IMR-90 (cell line): Measurements from ENCODE around the gene AGTPBP1. TPM values are rescaled to one million over a fixed set of nuclear protein-coding genes. Genes with fewer than 3 reads are reported as not detected.

Experiments
- ATAC-seq: fragments of 200-7000 bp; cut with Tn5 transposase; 2 replicates; pipeline ENCODE4 v1.9.1; 2020; ENCODE audit warnings: low read depth, mild to moderate bottlenecking, moderate library complexity
- BruUV-seq: library from RNA; stranded (reverse); fragments of 400-500 nt; replicated peaks from 2 replicates; lab custom pipeline; 2021; lab: Mats Ljungman, UMichigan
- CTCF ChIA-PET: fragments of 300-600 bp; formaldehyde crosslinking; extraction: SDS; loops from one replicate; lab custom pipeline; 2021; ENCODE audit warnings: antibody characterized with exemption; lab: Yijun Ruan, JAX
- POLR2A ChIA-PET: fragments of 300-600 bp; sonication (Branson Sonifier 250); formaldehyde crosslinking; loops from one replicate; lab custom pipeline; 2022; ENCODE audit warnings: antibody characterized with exemption; ENCODE audit not compliant: unreplicated experiment; lab: Charles Lee
- DNase-seq: peaks from one replicate; pipeline ENCODE4 v3.0.0; 2013
- H2AFZ ChIP-seq: replicated peaks from 2 replicates; pipeline ENCODE3; 2013; ENCODE audit warnings: low read length, mild to moderate bottlenecking; ENCODE audit not compliant: poor library complexity
- H2AK5ac ChIP-seq: 2 replicates; pipeline ENCODE4 v1.6.1; 2013; ENCODE audit warnings: low read depth, low read length, inconsistent platforms
- H2AK9ac ChIP-seq: replicated peaks from 2 replicates; pipeline ENCODE3; 2013; ENCODE audit warnings: mild to moderate bottlenecking, low read depth, low read length, moderate library complexity; ENCODE audit not compliant: poor library complexity
- H2BK120ac ChIP-seq: 2 replicates; pipeline ENCODE4 v1.6.1; 2013; ENCODE audit warnings: low read depth, low read length, inconsistent platforms
- H2BK15ac ChIP-seq: 3 replicates; pipeline ENCODE4 v1.6.1; 2013; ENCODE audit warnings: low read depth, low read length, inconsistent platforms
- H2BK20ac ChIP-seq: 2 replicates; pipeline ENCODE4 v1.6.1; 2013; ENCODE audit warnings: low read depth, mild to moderate bottlenecking, inconsistent platforms, low read length, moderate library complexity
- H2BK5ac ChIP-seq: 2 replicates; pipeline ENCODE4 v1.6.1; 2013; ENCODE audit warnings: mild to moderate bottlenecking, low read depth, low read length, inconsistent platforms; ENCODE audit not compliant: poor library complexity, severe bottlenecking
- H3K14ac ChIP-seq: replicated peaks from 2 replicates; pipeline ENCODE4 v1.6.1; 2013; ENCODE audit warnings: low read depth, low read length, inconsistent platforms
- H3K18ac ChIP-seq: 2 replicates; pipeline ENCODE4 v1.6.1; 2013; ENCODE audit warnings: low read depth, low read length, control low read depth
- H3K23ac ChIP-seq: 2 replicates; pipeline ENCODE4 v1.6.1; 2013; ENCODE audit warnings: low read depth, low read length, inconsistent platforms
- H3K27ac ChIP-seq: 2 replicates; pipeline ENCODE4 v1.5.1; 2013; ENCODE audit warnings: mild to moderate bottlenecking, control low read depth, low read length; ENCODE audit not compliant: insufficient read depth
- H3K27me3 ChIP-seq: 2 replicates; pipeline ENCODE4 v1.6.1; 2013; ENCODE audit warnings: low read length; ENCODE audit not compliant: control insufficient read depth, insufficient read depth
- H3K36me3 ChIP-seq: 2 replicates; pipeline ENCODE4 v1.6.1; 2013; ENCODE audit warnings: low read length, mixed read lengths; ENCODE audit not compliant: control insufficient read depth, insufficient read depth
- H3K4ac ChIP-seq: 2 replicates; pipeline ENCODE4 v1.6.1; 2013; ENCODE audit warnings: low read depth, low read length, inconsistent platforms
- H3K4me1 ChIP-seq: 2 replicates; pipeline ENCODE4 v1.6.1; 2013; ENCODE audit warnings: low read length, mixed read lengths; ENCODE audit not compliant: control insufficient read depth, insufficient read depth
- H3K4me2 ChIP-seq: 2 replicates; pipeline ENCODE4 v1.6.1; 2013; ENCODE audit warnings: low read depth, mild to moderate bottlenecking, control low read depth, low read length, moderate library complexity
- H3K4me3 ChIP-seq: 2 replicates; pipeline ENCODE4 v1.5.1; 2013; ENCODE audit warnings: low read depth, mild to moderate bottlenecking, control low read depth, low read length, moderate library complexity; ENCODE audit not compliant: insufficient read depth
- H3K56ac ChIP-seq: 2 replicates; pipeline ENCODE4 v1.6.1; 2013; ENCODE audit warnings: low read length, inconsistent platforms; ENCODE audit not compliant: insufficient read depth; ENCODE audit errors: extremely low read depth
- H3K79me1 ChIP-seq, 2 experiments: 2 replicates each; pipeline ENCODE4 v1.6.1; 2013; ENCODE audit warnings: low read length in 2 of 2, inconsistent platforms in 1 of 2, low read depth in 1 of 2
- H3K9ac ChIP-seq: 2 replicates; pipeline ENCODE4 v1.6.1; 2013; ENCODE audit warnings: low read depth, low read length, control low read depth
- H3K9me1 ChIP-seq: 2 replicates; pipeline ENCODE4 v1.6.1; 2013; ENCODE audit warnings: low read length, inconsistent platforms; ENCODE audit not compliant: insufficient read depth
- H3K9me3 ChIP-seq: 2 replicates; pipeline ENCODE4 v1.6.1; 2013; ENCODE audit warnings: low read length; ENCODE audit not compliant: control insufficient read depth, insufficient read depth
- H4K20me1 ChIP-seq: 2 replicates; pipeline ENCODE4 v1.6.1; 2013; ENCODE audit warnings: low read length, inconsistent platforms; ENCODE audit not compliant: insufficient read depth
- H4K5ac ChIP-seq: 2 replicates; pipeline ENCODE4 v1.6.1; 2013; ENCODE audit warnings: mild to moderate bottlenecking, low read depth, low read length, control low read depth
- H4K8ac ChIP-seq, 2 experiments: 2 replicates each; pipeline ENCODE4 v1.6.1; 2013; ENCODE audit warnings: low read depth in 2 of 2, low read length in 2 of 2, control low read depth in 1 of 2, inconsistent platforms in 1 of 2
- H4K91ac ChIP-seq: 2 replicates; pipeline ENCODE4 v1.6.1; 2013; ENCODE audit warnings: low read depth, low read length, inconsistent platforms; ENCODE audit not compliant: insufficient read depth
- CEBPB ChIP-seq: IDR thresholded peaks from 2 replicates; pipeline ENCODE4 v1.6.1; 2012; ENCODE audit warnings: low read depth, low read length, improper control_type of control experiment
- CHD1 ChIP-seq: IDR thresholded peaks from 2 replicates; pipeline ENCODE4 v1.6.1; 2012; ENCODE audit warnings: low read depth, low read length, improper control_type of control experiment
- FOS ChIP-seq: fragments of 150-350 bp; IDR thresholded peaks from 2 replicates; pipeline ENCODE4 v1.6.1; 2016; ENCODE audit warnings: low read depth, low read length
- MAFK ChIP-seq: IDR thresholded peaks from 2 replicates; pipeline ENCODE4 v1.6.1; 2012; ENCODE audit warnings: low read depth, low read length, improper control_type of control experiment
- MAZ ChIP-seq: IDR thresholded peaks from 2 replicates; pipeline ENCODE4 v1.6.1; 2012; ENCODE audit warnings: low read depth, mild to moderate bottlenecking, low read length, improper control_type of control experiment, moderate library complexity, borderline replicate concordance
- POLR2A ChIP-seq: IDR thresholded peaks from 2 replicates; pipeline ENCODE4 v1.6.1; 2012; ENCODE audit warnings: mild to moderate bottlenecking, low read depth, low read length
- RAD21 ChIP-seq: IDR thresholded peaks from 2 replicates; pipeline ENCODE4 v1.6.1; 2012; ENCODE audit warnings: low read length, improper control_type of control experiment
- RCOR1 ChIP-seq: IDR thresholded peaks from 2 replicates; pipeline ENCODE4 v1.6.1; 2012; ENCODE audit warnings: mild to moderate bottlenecking, low read length, improper control_type of control experiment; ENCODE audit not compliant: insufficient replicate concordance
- RFX5 ChIP-seq: IDR thresholded peaks from 2 replicates; pipeline ENCODE4 v1.8.0; 2012; ENCODE audit warnings: low read depth, mild to moderate bottlenecking, low read length, moderate library complexity
- SMC3 ChIP-seq: fragments of 150-350 bp; IDR thresholded peaks from 2 replicates; pipeline ENCODE4 v1.6.1; 2016; ENCODE audit warnings: low read depth, mild to moderate bottlenecking, antibody characterized with exemption, low read length, moderate library complexity
- USF2 ChIP-seq: fragments of 150-350 bp; IDR thresholded peaks from 2 replicates; pipeline ENCODE4 v1.6.1; 2017; ENCODE audit warnings: mild to moderate bottlenecking, antibody characterized with exemption, low read length, low read depth
- WGBS, 2 experiments: methylation state at CpG; one replicate each; pipeline versions ENCODE4 v1.1.5 to v1.1.7; 2013; ENCODE audit warnings: missing lambda C conversion rate in 2 of 2; ENCODE audit not compliant: insufficient read length in 1 of 2; ENCODE audit errors: extremely low coverage in 2 of 2; 5-methylcytosine and 5-hydroxymethylcytosine counted together
- dilution Hi-C: fragments of 300-500 bp; cut with HindIII; formaldehyde crosslinking; loops from one replicate; pipeline ENCODE4 v1.14.3; 2018; ENCODE audit warnings: low sequenced_read_pairs; ENCODE audit not compliant: unreplicated experiment
- in situ Hi-C: fragments of 300-500 bp; cut with MboI; formaldehyde crosslinking; loops from 3 replicates; pipeline ENCODE4 v1.14.3; 2019; ENCODE audit warnings: low sequenced_read_pairs, inconsistent platforms, mixed read lengths
- intact Hi-C: fragments of 100-400 bp; cut with micrococcal nuclease; formaldehyde crosslinking; loops from 2 replicates; pipeline ENCODE4 v1.10.0; 2022
- polyA plus RNA-seq, 3 experiments: library from polyadenylated mRNA; depleted of rRNA; stranded (reverse); fragments of >200 nt; gene quantifications; 2 replicates each; pipeline ENCODE4 v1.2.3, GENCODE V29; 2012; ENCODE audit warnings: low replicate concordance in 1 of 3
- total RNA-seq: library from RNA; depleted of rRNA; stranded (reverse); fragments of >200 nt; gene quantifications from 2 replicates; pipeline ENCODE4 v1.2.3, GENCODE V29; 2012
- TF ChIP-seq, protein P1 (sequence below): conservative IDR thresholded peaks from 2 replicates; pipeline ENCODE4 v1.5.1; 2012; ENCODE audit warnings: mild to moderate bottlenecking, low read depth, low read length, improper control_type of control experiment

Gene AGTPBP1
- total and polyA plus RNA-seq, 2 of the 4 experiments (the other 2 are of a cell fraction): 3.3 to 9.0 TPM

DNA sequence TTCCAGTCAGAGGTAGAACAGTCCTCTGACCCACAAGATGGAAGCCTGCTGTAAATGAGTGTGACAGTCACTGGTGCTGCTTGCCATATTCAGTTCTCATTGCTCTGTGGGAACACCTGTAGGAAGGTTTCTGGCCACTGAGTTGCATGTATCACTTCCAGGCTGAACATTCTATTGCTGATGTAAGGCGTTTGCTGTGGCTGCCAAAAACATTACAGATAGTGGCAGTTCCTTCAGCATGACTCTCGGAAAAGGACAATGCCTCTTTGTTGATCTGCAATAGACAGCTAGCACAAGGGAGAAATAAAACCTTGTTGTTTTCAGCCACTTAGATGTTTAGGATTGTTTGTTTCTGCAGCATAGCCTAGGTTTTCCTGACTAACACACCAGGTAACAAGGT is 217.2 kb downstream of the AGTPBP1 start:
- Histone ChIP-seq H3K18ac (no peak overlapping the region), H2AK5ac (no peak overlapping the region), H2BK15ac (no peak overlapping the region), H2BK20ac (no peak overlapping the region), H2AFZ (no peak overlapping the region), H3K9me3 (no peaks in the 10 kb centered on the region), H3K4me2 (no peak overlapping the region), H3K36me3 (no peaks in the 10 kb centered on the region), H3K4me1 (no peaks in the 10 kb centered on the region), H4K91ac (no peak overlapping the region), H2AK9ac (no peak overlapping the region), H3K27me3 (no peaks in the 10 kb centered on the region), H4K20me1 (no peaks in the 10 kb centered on the region), H3K56ac (no peak overlapping the region), H4K8ac (no peak overlapping the region), H4K5ac (no peak overlapping the region), H3K23ac (no peak overlapping the region), H3K4ac (no peak overlapping the region), H3K9ac (no peak overlapping the region), H2BK5ac (no peak overlapping the region), H3K14ac (no peak overlapping the region), H2BK120ac (no peak overlapping the region), H3K9me1 (no peaks in the 10 kb centered on the region), H3K27ac (no peak overlapping the region), H3K4me3 (no peak overlapping the region), H3K79me1 (no peaks in the 10 kb centered on the region)
- ATAC-seq: no peak
- WGBS, 2 experiments: no CpG with 5 or more reads among the region's 2 CpGs
- intact Hi-C loops (no loop called here), dilution Hi-C loops (no loop called here), in situ Hi-C loops (no loop called here)
- no peak for TF ChIP-seq POLR2A
- TF ChIP-seq RFX5: no peak
- TF ChIP-seq RCOR1: no peak
- TF ChIP-seq USF2: no peak
- TF ChIP-seq CHD1: no peak
- TF ChIP-seq RAD21: no peak
- no peak for TF ChIP-seq FOS
- TF ChIP-seq CEBPB: no peak
- TF ChIP-seq, protein P1, sequence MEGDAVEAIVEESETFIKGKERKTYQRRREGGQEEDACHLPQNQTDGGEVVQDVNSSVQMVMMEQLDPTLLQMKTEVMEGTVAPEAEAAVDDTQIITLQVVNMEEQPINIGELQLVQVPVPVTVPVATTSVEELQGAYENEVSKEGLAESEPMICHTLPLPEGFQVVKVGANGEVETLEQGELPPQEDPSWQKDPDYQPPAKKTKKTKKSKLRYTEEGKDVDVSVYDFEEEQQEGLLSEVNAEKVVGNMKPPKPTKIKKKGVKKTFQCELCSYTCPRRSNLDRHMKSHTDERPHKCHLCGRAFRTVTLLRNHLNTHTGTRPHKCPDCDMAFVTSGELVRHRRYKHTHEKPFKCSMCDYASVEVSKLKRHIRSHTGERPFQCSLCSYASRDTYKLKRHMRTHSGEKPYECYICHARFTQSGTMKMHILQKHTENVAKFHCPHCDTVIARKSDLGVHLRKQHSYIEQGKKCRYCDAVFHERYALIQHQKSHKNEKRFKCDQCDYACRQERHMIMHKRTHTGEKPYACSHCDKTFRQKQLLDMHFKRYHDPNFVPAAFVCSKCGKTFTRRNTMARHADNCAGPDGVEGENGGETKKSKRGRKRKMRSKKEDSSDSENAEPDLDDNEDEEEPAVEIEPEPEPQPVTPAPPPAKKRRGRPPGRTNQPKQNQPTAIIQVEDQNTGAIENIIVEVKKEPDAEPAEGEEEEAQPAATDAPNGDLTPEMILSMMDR: no peak
- no peak for TF ChIP-seq SMC3
- TF ChIP-seq MAZ: no peak
- TF ChIP-seq MAFK: no peak
- POLR2A ChIA-PET: no interaction called here
- CTCF ChIA-PET: no interaction called here
- no peak for DNase-seq
- BruUV-seq: no TSS peak
